ENCODE measurements around the gene TNIP1. TPM values are rescaled to one million over a fixed set of nuclear protein-coding genes. Genes with fewer than 3 reads are reported as not detected.
A peak's percentile ranks its signal among the peaks of the same experiment; 100 is the strongest.

Gene TNIP1, protein sequence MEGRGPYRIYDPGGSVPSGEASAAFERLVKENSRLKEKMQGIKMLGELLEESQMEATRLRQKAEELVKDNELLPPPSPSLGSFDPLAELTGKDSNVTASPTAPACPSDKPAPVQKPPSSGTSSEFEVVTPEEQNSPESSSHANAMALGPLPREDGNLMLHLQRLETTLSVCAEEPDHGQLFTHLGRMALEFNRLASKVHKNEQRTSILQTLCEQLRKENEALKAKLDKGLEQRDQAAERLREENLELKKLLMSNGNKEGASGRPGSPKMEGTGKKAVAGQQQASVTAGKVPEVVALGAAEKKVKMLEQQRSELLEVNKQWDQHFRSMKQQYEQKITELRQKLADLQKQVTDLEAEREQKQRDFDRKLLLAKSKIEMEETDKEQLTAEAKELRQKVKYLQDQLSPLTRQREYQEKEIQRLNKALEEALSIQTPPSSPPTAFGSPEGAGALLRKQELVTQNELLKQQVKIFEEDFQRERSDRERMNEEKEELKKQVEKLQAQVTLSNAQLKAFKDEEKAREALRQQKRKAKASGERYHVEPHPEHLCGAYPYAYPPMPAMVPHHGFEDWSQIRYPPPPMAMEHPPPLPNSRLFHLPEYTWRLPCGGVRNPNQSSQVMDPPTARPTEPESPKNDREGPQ
- total RNA-seq: 100 to 1,000 TPM in 1 of 2 donors, 10 to 100 TPM in 1; 80.4 to 101 TPM
- long read RNA-seq, transcript TNIP1-211 (18 exons, 2,274 nt): major isoform, 6 of 15 reads
- long read RNA-seq, partial matches to known transcripts: 2 of 15 reads
- long read RNA-seq, other reads (novel, unspliced or antisense): 4 of 15 reads

DNA sequence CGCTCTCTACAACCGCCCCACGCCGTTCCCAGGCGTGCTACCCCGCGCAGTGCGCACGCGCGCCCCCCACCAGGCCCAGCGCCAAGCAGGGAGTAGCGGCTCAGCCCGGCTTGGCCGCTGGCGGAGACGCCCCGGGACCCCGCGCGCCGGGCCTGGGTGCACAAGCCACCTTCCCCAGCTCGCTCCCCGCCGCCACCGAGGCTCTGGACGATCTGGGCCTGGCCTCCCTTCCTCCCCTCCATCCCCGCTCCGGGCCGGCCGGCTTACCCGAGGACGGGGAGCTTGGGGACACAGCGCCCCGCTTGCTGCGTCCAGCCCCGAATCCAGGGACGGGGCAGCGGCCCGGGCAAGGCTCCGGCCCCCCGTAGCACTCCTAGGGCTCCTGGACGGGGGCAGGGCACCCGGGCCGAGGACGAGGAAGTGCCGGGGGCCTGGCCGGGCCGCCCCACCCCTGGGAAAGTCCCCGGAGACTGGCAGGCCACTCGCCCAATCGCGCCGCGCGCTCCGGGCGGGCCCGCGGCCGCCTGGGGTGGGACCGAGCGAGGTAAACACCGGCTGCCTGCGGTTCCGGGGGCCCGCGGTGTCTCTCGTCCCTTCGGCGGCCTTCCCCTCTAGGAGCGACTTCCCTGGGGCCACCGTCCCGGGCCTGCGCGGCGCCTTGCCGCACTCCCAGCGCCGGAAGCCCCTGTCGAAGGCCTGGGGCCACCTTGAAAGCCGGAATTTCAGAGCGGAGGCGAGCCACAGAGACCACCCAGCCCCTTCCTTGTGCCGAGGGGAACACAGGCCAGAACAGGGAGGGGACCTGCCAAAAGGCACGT is at the start of gene TNIP1:
TNIP1 (minus strand) TSS at position 422 of the 818 bp plus-strand sequence. CDS start 15,939 bp downstream, outside the sequence.
- peak; percentile 96 to 98 for ATAC-seq

GRCh38 chr5:151130235-151130921 is 49.5 kb upstream of the TNIP1 start:
- ATAC-seq: no peak
- intact Hi-C loops (cut with DNase I): no loop called here

More for the DNA sequence above, at the start of gene TNIP1:
- intact Hi-C loops (cut with DNase I): no loop called here
- DNase-seq: peak; percentile 93

GRCh38 chr5:151128817-151129216 is 48.0 kb upstream of the TNIP1 start:
- no peak for ATAC-seq
- intact Hi-C loops (cut with DNase I): loop anchor here (5.0 kb wide), 3 partner anchors 33 to 113 kb away; no protein-coding TSS in a partner anchor

More at GRCh38 chr5:151130235-151130921, 49.5 kb upstream of the TNIP1 start:
- DNase-seq: peak; percentile 1

DNA sequence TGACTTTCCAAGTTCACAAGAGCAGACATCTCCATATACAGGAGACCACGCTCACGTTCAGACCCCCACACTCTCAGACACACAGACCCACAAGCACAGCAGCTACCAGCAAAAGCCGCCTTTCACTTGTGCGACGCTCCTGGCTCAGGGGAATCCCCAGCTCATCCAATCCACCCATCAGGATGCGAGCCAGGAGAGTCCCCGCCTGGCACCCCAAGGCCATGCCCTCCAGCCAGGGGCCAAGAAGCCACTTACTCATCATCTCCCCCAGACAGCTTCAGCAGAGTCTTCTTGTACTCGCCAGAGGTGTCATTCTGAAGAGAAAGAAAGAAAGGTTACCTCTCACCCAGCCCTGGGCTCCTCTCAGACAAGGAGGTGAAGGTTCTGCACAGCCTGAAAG is 47.1 kb upstream of the TNIP1 start:
- DNase-seq (peak; percentile 2), ATAC-seq (no peak)
- intact Hi-C loops (cut with DNase I): loop anchor here (5.0 kb wide), 3 partner anchors 34 to 114 kb away; no protein-coding TSS in a partner anchor

More at GRCh38 chr5:151128817-151129216, 48.0 kb upstream of the TNIP1 start:
- peak; percentile 7 for DNase-seq

DNA sequence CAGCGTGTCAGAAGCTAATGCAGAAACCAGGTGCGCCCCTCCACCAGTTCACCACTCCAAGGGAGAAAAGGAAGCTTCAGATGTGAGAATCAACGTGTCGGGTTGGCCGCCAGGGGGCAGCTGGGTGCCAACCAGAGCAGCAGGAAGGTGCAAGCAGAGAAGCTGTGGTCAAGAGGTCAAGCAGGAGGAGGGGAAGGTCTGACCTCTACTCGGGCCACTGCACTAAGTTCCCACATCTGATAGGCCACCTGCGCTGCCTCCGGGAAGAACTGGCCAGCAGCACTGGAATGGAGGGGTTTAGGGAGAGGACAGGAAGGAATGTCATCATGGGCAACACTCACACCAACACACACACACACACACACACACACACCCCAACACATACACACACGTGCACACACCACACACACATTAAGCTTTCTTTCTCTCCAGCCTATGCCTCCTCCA is 45.4 kb upstream of the TNIP1 start:
- intact Hi-C loops (cut with DNase I): loop anchor here (1.0 to 5.0 kb wide), 4 partner anchors 36 to 116 kb away; no protein-coding TSS in a partner anchor
- DNase-seq (peak; percentile 77), ATAC-seq (peak; percentile 69)

- intact Hi-C loops (cut with DNase I): loop anchor here (5.0 kb wide), 3 partner anchors 37 to 117 kb away; no protein-coding TSS in a partner anchor
- peak; percentile 7 for DNase-seq
Observed at GRCh38 chr5:151125421-151125820, 44.6 kb upstream of the TNIP1 start.

DNA sequence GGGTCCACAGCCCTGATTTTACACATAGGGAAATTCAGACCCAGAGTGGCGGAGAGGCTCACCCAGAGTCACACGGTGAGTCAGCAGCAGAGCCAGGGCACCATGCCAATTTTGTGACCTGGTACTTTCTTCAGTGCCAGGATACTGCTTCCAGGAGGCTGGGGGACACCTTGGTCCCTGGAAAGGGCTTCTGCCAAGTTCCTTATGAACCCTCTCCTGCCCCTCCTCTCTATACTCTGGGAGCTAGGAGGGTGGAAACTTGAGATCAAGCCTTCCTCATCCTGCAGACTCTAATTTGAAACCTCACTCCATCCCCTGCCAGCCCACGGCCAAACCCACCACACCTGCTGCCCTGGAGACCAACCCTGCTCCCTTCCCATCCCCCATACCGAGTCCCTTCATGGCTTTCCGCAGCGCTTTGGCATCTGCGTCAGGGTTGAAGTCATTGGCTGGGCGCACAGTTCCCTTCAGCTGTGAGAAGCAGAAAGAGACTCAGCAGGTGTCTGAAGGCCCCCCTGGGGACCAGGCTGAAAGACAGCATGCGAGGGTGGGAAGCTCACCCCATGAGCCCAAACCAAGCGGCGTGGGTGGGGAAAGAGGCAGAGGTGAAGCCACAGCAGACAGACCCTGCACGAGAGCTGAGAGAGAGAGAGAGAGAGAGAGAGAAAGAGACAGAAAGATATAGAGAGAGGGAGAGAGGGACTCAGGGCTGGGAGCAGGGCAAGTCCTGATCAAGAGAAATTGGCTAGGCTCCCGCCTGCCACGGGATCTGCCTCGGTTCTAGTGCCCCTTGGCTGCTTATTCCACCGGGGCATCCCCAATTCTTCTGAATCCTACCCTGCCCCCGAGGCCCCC is 43.3 kb upstream of the TNIP1 start:
- ATAC-seq (peak in 1 of 2 donors; percentile 56), DNase-seq (peak; percentile 67)
- intact Hi-C loops (cut with DNase I): no loop called here

More at GRCh38 chr5:151125421-151125820, 44.6 kb upstream of the TNIP1 start:
- ATAC-seq: no peak

DNA sequence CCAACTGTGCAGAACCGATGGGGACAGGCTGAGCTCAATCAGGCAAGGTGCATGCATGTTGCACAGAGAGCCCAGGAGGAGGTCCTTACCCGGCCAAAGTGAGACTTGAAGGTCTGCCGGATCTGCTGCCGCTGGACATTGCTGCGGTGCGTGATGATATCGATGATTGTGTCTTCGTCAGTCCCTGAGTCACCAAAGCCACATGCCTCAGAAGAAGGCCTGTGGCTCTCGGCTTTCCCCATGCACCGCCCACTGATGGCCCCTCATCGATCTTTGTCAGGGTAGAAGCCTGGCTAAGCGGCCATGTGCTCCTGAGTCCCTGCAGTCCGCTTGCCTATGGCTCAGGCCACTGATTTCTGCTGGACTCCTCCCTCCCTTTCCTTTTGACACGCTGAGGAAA is 42.0 kb upstream of the TNIP1 start:
- intact Hi-C loops (cut with DNase I): no loop called here
- ATAC-seq: no peak

DNA sequence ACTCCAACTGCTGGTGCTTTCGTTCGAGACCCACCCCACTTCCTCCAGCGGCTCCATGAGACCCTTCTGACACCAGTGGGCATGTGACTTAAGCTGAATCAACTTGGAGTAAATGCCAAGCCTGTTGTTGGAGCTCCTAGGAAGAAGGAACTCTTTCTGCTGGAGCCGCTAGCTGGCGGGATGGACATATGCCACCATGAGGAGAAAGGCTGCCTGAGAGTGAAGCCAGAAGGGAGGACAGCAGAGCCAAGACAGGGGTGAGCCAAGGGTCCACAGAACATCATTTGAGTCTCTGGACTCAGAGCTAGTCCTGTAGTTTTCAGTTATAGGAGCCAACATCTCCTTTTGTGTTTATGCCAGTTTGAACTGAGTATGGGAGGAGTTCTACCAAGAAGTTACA is 40.8 kb upstream of the TNIP1 start:
- intact Hi-C loops (cut with DNase I): no loop called here
- ATAC-seq (no peak), DNase-seq (peak; percentile 10)

More for the DNA sequence above, 42.0 kb upstream of the TNIP1 start:
- DNase-seq: no peak

- intact Hi-C loops (cut with DNase I): no loop called here
- ATAC-seq: no peak
- DNase-seq: no peak
Observed at GRCh38 chr5:151121095-151121494, 40.3 kb upstream of the TNIP1 start.

- DNase-seq (peak; percentile 5), ATAC-seq (no peak)
- intact Hi-C loops (cut with DNase I): no loop called here
Observed at GRCh38 chr5:151118913-151119575, 38.2 kb upstream of the TNIP1 start.

DNA sequence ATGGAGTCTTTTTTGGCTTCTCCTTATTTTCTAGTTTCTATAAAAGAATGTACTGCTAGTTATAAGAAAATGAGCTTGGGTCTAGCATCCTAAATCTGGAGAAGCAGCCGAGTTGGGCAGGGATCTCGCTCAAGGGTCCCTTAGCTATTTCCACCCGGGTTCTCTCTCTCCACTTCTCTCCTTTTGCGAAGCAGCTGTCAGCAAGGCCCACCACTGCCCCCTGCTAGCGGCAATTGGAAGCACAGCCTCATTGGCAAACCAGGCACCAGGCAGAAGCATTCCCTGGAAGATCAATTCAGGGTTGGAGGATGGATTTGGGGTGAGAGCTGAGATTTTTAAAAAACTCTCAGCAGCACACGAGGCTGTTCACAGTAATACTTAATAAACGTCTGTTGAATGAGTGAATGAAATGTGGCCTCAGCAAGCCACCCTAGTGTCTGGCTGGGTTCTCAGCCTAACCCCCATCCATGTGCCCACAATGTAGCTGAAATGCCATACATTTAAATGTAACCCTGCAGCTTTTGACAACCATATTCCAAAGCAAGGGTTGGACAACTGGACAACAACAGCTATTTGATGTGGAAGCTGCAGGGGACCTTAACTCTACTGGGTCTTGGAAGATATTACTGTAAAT is 34.6 kb upstream of the TNIP1 start:
- peak; percentile 76 for DNase-seq
- ATAC-seq: peak; percentile 58 to 77

DNA sequence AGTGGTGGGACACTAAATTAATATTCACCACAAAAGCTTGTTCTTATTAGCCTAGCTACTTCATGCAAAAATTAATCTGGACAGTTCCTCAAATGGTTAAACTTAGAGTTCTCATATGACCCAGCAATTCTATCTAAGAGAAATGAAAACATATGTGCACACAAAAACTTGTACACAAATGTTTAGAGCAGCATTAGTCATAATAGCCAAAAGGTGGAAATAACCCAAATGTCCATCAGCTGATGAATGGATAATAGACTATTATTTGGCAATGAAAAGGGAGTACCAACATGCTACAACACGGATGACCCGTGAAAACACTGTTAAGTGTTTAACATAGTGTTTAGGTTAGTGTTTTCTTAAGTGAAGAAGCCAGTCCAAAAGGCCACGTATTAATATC is 32.8 kb upstream of the TNIP1 start:
- DNase-seq: no peak
- intact Hi-C loops (cut with DNase I): loop anchor here (2.0 kb wide), 2 partner anchors 55 to 109 kb away; no protein-coding TSS in a partner anchor
- ATAC-seq: no peak

More for the DNA sequence above, 34.6 kb upstream of the TNIP1 start:
- intact Hi-C loops (cut with DNase I): loop anchor here in 1 of 2 donors (1.0 to 2.0 kb wide), 2 partner anchors 64 to 111 kb away; no protein-coding TSS in a partner anchor

- ATAC-seq: no peak
- intact Hi-C loops (cut with DNase I): no loop called here
- DNase-seq: no peak
Observed at GRCh38 chr5:151110992-151111391, 30.2 kb upstream of the TNIP1 start.

DNA sequence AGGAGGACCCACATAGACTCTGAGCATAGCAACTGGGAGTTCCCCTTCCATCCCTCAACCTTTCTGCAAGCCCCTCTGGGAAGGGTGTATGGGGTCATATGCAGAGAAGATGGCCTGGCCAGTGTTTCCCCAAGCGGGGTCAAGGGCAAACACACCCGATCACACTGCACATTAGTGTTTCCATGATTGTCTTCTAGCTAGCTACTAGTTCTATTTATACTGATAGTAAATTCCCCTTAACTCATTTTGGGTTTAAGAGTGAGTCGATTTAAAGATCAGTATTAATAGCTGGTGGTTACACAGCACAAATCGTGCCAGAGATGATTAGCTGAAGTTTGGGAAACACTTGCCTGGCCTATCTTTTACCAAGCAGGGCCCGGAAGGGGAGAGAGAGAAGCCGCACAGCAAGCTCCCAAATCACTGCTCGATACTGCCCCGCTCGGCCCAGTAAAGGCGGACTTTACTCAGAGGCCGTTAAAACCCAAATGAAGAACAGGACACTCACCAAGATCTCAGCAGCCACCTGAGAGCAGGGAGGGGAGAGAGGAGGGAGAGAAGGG is 29.4 kb upstream of the TNIP1 start:
- intact Hi-C loops (cut with DNase I): no loop called here
- no peak for DNase-seq
- no peak for ATAC-seq

DNA sequence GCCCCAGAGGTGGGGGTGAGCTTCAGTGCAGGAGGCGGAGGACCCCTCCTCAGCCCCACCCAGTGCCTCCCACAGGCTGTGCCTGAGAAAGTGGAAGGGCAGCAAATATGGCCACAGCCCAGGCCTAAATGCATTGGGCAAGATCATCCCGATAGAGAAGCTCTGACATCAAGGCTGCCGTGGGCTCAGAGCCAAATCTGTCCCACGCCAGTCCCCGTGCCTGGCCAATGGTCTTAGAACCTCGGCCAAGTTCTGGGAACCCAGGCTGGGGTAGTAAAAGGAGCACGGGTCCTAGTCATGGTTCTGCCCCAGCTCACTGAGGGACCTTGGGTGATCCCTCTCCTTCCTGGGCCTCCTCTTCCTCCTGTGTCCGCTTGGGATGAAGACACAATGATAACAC is 27.7 kb upstream of the TNIP1 start:
- intact Hi-C loops (cut with DNase I): loop anchor here in 1 of 2 donors (2.0 kb wide), 1 partner anchor 50 kb away; no protein-coding TSS in a partner anchor
- ATAC-seq (peak; percentile 21 to 49), DNase-seq (peak; percentile 41)
